Measurements from ENCODE around the gene TMEM120A. TPM values are rescaled to one million over a fixed set of nuclear protein-coding genes. Genes with fewer than 3 reads are reported as not detected.

The TMEM120A gene
- total and polyA plus RNA-seq, 2 donors: 17.8 to 90.2 TPM

DNA sequence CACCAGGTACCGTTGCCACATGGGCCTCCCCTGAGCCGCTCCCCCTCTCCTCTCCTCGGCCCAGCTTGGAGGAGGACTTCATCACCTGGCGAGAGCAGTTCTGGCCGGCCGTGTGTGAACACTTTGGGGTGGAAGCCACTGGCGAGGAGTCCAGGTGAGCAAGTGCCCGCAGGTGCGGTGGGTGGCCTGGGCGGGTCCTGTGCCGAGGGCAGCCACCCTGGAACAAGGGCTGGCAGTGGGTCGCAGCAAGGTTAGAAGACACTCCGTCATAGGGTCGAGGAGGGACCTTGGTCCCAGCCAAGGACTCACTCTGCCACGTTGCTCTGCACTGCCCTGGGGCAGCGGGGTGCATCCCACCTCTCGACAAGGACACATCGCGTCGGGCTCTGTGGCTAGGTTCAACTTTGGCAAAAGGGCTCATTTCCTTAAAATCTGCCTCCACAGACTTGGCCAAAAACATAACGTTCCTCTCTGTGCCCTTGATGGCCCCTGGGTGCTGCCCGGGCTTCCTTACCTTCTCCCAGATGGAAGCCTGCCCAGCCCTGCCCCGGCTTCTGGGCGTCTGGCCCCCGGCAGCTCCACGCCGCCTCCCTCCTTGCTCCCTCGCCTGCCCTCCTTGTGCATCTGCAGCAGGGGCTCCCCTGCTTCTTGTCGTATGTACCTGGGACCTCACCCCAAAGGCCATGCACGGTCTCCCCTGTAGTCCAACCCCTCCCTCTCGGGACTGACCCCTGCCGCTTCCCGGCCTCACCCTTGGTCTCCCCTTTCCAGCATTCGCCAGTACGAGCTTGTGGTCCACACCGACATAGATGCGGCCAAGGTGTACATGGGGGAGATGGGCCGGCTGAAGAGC lies 12.7 kb downstream of the TMEM120A start:
- Histone ChIP-seq H3K27ac (ENCODE audit: low read depth) (no peak overlapping the region), H3K4me1 (ENCODE audit: insufficient read depth) (no peaks in the 10 kb centered on the region), H3K4me3 (ENCODE audit: low read depth, low read length) (no peak overlapping the region), H3K36me3 (ENCODE audit: insufficient read depth) (no peaks in the 10 kb centered on the region)
- 88% methylated on average over 38 of the region's 38 CpGs for WGBS
- DNase-seq (ENCODE audit: extremely low spot score): no peak

DNA sequence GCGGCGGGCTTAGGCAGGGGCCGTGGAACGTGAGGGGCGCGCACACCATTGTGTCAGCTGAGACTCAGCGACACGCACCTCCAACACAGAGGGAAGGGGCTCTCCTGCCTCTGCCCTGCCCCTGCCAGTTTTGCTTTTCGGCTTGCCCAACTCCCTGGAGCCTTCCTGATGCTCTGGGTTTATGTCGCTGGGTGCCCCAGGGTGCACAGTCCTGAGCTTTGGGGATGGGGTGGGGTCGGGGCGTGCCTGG lies 13.3 kb downstream of the TMEM120A start:
- WGBS: 87% methylated on average over 12 of the region's 12 CpGs
- no peak for DNase-seq (ENCODE audit: extremely low spot score)
- Histone ChIP-seq H3K27ac (ENCODE audit: low read depth) (no peak overlapping the region), H3K36me3 (ENCODE audit: insufficient read depth) (no peaks in the 10 kb centered on the region), H3K4me1 (ENCODE audit: insufficient read depth) (no peaks in the 10 kb centered on the region), H3K4me3 (ENCODE audit: low read depth, low read length) (no peak overlapping the region)

DNA sequence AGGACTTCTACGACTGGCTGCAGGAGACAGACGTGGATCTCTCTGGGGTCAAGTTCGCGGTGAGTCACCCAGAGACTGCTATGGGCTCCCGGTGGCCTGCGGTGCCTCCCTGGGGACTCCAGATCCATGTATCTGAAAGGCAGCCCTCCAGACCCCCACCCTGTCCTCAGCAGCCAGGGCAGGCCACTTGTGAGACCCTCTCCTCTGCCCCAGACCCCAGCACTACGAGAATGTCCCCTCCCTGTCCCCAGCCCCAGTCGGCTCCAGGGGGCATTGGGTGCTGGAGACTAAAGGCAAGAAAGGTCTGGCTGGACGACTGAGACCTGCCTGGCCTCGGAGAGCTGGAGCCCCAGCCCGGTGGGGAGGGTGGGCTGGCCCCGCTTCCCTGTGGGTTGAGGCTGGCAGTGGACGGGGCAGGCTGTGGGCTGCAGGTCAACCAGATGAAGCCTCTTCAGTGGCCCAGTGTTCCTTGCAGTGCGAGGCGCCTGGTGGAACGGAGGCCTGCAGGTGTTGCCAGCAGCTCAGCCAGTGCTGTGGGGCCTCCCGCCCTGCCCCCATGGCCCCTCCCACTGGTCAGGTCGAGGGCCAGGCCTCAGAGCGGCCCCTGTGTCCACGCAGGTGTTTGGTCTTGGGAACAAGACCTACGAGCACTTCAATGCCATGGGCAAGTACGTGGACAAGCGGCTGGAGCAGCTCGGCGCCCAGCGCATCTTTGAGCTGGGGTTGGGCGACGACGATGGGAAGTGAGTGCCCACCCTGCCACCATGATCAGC lies 13.8 kb downstream of the TMEM120A start:
- Histone ChIP-seq H3K36me3 (ENCODE audit: insufficient read depth) (no peaks in the 10 kb centered on the region), H3K4me3 (ENCODE audit: low read depth, low read length) (no peak overlapping the region), H3K27ac (ENCODE audit: low read depth) (no peak overlapping the region), H3K4me1 (ENCODE audit: insufficient read depth) (no peaks in the 10 kb centered on the region)
- no peak for DNase-seq (ENCODE audit: extremely low spot score)
- 88% methylated on average over 29 of the region's 29 CpGs for WGBS

DNA sequence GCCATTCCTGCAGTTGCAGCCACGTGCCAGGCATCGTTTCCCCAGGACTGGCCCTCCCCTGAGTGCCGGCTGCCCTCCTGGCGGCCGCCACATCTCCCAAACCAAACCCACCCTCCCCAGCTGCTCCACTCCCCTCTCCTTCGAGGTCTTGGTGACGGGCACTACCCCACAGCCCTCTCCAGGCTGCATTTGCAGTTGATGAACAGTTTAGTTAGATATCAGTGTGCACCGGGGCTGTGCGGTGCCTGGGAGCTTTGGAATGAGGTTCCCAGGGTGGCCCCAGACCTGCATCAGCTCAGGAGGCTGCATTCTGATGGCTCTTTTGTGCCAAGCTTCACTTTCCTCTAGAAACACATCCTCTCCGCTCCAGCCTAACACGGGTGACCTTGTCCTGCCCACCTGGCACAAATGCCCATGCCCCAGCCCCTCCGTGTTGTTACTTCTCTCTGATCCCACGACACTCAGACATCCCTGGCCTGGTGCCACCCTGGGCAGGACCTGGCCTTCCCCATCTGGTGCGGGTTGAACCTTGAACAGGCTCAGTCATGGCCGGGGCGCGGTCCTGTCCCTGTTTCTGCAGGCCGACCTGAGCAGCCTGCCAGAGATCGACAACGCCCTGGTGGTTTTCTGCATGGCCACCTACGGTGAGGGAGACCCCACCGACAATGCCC lies 14.5 kb downstream of the TMEM120A start:
- Histone ChIP-seq H3K4me1 (ENCODE audit: insufficient read depth) (no peaks in the 10 kb centered on the region), H3K4me3 (ENCODE audit: low read depth, low read length) (no peak overlapping the region), H3K27ac (ENCODE audit: low read depth) (no peak overlapping the region), H3K36me3 (ENCODE audit: insufficient read depth) (no peaks in the 10 kb centered on the region)
- WGBS: 85% methylated on average over 22 of the region's 22 CpGs
- DNase-seq (ENCODE audit: extremely low spot score): no peak

DNA sequence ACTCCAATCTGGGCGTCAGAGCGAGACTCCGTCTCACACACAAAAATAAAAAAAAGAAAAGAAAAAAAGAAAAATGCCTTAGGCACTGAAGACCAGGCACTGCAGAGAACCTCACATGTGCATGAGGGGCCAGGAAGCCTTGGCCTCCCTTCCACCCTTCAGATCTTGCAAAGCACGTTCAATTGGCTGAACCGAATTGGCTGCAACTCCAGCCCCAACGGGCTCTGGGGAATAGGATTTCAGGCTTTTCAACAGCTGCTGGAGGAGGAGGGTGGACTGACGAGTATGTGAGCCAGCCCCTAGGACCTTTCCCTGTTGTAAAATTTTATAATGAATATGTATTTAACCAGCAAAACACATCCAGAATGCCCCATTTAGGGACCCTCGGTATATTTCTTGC lies 16.7 kb downstream of the TMEM120A start:
- no peak overlapping the region for H3K27ac ChIP-seq (ENCODE audit: low read depth)
- H3K36me3 ChIP-seq (ENCODE audit: insufficient read depth): no peaks in the 10 kb centered on the region
- no peaks in the 10 kb centered on the region for H3K4me1 ChIP-seq (ENCODE audit: insufficient read depth)
- WGBS: 51% methylated on average over 8 of the region's 8 CpGs
- H3K4me3 ChIP-seq (ENCODE audit: low read depth, low read length): no peak overlapping the region
- no peak for DNase-seq (ENCODE audit: extremely low spot score)

DNA sequence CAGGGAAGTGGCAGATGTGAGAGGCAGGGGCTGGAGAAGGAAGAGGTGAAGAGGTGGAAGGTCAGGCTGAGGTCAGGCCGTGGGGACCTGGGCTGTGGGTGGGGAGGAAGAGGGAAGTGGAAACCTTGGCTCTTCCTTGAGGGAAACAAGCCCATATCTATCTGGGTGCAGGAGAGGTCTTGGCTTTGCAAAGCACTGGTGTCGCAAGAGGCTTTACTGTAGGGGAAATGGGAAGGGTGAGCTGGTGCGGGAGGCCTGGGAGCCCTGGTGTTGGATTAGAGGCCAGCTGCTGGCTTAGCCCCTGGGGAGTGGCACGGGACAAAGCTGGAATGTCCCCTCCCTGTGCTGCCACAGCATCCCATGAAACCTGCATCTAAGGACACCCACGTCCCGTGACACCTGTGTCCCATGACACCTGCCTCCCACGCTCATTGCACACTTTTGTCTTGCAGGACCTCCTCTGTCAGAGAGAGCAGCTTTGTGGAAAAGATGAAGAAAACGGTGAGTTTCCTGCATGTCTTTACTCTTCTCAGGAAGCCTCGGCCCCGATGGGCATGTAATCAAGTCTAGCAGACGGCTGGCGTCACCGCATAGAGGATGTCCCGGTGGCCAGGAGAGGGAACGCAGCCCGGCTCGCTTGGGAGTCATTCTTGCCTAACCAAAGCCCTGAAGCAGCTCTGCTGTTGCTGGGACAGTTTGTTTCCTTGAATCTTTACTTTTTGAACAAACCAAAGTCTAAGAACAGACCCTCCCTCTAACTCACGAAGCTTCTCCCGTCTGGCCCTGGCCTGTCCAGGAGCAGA lies 22.2 kb downstream of the TMEM120A start:
- no peaks in the 10 kb centered on the region for H3K4me1 ChIP-seq (ENCODE audit: insufficient read depth)
- DNase-seq (ENCODE audit: extremely low spot score): no peak
- H3K36me3 ChIP-seq (ENCODE audit: insufficient read depth): no peaks in the 10 kb centered on the region
- H3K27ac ChIP-seq (ENCODE audit: low read depth): no peak overlapping the region
- no peak overlapping the region for H3K4me3 ChIP-seq (ENCODE audit: low read depth, low read length)
- 59% methylated on average over 19 of the region's 19 CpGs for WGBS

DNA sequence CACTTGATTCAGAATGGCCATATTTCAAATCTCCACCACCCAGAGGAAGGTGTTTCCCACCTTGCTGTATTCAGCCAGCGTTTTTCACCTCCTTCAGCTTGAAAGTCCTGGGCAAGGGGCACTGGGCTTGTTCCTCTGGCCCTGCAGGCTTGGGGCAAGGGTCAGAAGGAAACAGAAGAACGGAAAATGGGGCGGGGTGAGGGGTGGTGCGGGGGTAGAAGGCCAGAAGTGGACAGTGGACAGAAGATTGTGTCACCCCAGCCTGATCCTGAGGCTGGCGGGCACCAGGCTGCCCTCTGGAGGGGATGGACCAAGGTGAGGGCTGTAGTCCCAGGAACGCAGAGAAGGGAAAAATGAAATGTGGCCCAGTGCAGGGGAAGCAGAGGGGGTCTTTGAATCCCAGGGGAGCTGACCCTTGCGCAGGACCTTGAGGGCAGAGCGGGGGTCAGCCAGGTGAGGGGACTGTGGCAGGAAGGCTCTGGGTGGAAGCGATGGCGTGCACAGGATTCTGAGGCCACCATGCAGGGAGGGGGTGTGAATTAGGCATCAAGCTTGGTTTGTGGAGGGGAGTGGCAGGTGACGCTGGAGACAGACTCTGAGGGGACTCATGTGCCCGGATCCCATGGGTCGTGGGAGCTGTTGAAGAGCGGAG lies 23.0 kb downstream of the TMEM120A start:
- no peaks in the 10 kb centered on the region for H3K4me1 ChIP-seq (ENCODE audit: insufficient read depth)
- no peaks in the 10 kb centered on the region for H3K36me3 ChIP-seq (ENCODE audit: insufficient read depth)
- no peak overlapping the region for H3K27ac ChIP-seq (ENCODE audit: low read depth)
- DNase-seq (ENCODE audit: extremely low spot score): no peak
- H3K4me3 ChIP-seq (ENCODE audit: low read depth, low read length): no peak overlapping the region
- WGBS: 85% methylated on average over 14 of the region's 14 CpGs

DNA sequence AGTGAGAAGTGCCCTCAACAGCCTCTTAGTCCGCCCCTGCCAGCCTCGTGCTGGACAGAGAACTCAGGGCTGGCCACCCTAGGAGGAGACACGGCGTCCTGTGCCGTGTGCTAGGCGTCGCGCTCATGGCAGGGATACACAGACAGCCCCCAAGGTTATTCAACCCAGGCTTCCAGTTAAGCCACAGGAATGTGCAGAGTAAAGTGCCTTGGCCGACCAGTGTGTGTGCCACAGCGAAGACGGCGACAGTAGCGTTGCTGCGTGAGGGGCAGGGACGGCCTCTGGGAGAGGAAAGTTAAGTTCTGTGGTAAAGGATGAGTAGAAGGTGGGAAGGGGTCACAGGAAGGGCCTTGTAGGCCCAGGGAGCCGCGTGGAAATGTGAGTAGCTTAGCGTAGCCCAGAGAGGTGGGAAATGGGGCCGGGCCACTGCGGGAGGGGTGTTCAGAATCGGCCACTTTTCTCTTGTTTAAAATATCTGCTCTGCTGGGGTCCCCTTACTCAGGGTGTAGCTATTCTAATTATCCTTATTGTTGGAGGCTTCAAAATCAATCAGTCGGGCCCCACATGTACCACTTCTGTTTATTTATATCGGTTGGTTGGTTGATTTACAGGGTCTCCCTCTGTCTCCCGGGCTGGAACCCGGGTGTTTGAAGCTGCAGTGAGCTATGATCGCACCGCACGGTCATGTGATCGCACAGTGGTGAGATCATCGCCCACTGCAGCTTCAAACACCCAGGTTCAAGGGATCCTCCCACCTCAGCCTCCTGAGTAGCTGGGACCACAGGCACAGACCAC lies 24.5 kb downstream of the TMEM120A start:
- WGBS: 80% methylated on average over 30 of the region's 30 CpGs
- Histone ChIP-seq H3K27ac (ENCODE audit: low read depth) (peak overlapping the region; percentile 57), H3K36me3 (ENCODE audit: insufficient read depth) (no peaks in the 10 kb centered on the region), H3K4me1 (ENCODE audit: insufficient read depth) (no peaks in the 10 kb centered on the region), H3K4me3 (ENCODE audit: low read depth, low read length) (no peak overlapping the region)
- DNase-seq (ENCODE audit: extremely low spot score): no peak

DNA sequence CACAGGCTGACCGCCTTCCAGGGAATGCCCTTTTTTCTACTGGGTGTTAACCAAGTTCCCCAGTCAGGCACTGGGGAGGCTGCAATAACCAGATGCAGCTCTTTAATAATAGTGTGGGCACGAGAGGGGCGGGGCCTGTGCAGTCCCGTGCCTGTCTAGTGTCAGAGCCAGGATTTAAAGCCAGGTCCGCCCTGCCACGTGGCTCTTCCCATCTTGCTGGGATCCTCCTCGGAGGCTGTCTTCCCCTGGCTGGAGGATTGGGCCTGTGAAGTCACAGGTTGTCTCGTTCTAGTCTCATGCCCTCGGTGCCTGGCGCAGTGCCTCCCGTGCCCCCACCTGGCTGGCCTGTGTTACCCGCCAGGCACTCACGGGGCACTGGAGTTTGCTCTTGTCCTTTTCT lies 25.2 kb downstream of the TMEM120A start:
- no peak overlapping the region for H3K4me3 ChIP-seq (ENCODE audit: low read depth, low read length)
- peak overlapping the region; percentile 57 for H3K27ac ChIP-seq (ENCODE audit: low read depth)
- H3K36me3 ChIP-seq (ENCODE audit: insufficient read depth): no peaks in the 10 kb centered on the region
- no peak for DNase-seq (ENCODE audit: extremely low spot score)
- WGBS: 52% methylated on average over 13 of the region's 13 CpGs
- H3K4me1 ChIP-seq (ENCODE audit: insufficient read depth): no peaks in the 10 kb centered on the region

DNA sequence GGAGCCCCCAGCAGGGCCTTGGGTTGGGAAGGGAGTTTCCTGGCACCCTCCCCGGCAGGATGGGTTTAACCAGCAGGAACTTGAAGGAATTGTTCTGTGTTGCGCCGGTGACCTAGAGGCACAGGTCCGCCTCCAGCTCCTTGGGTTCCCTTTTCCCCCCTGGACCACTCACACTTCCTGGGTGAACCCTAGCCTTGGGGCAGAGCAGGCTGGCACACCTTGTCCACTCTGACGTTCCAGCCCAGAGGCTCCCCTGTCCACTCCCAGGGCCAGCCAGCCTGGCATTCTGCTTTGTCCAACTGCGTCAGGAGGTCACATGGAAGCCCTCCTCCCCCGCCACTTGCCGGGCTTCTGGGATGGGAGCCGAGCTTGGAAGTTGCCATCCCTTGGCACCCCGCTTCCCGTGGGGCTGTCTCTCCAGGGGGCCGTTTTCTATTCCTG lies 25.8 kb downstream of the TMEM120A start:
- peak overlapping the region; percentile 69 for H3K27ac ChIP-seq (ENCODE audit: low read depth)
- no peaks in the 10 kb centered on the region for H3K4me1 ChIP-seq (ENCODE audit: insufficient read depth)
- H3K4me3 ChIP-seq (ENCODE audit: low read depth, low read length): no peak overlapping the region
- 69% methylated on average over 12 of the region's 12 CpGs for WGBS
- no peak for DNase-seq (ENCODE audit: extremely low spot score)
- H3K36me3 ChIP-seq (ENCODE audit: insufficient read depth): no peaks in the 10 kb centered on the region

DNA sequence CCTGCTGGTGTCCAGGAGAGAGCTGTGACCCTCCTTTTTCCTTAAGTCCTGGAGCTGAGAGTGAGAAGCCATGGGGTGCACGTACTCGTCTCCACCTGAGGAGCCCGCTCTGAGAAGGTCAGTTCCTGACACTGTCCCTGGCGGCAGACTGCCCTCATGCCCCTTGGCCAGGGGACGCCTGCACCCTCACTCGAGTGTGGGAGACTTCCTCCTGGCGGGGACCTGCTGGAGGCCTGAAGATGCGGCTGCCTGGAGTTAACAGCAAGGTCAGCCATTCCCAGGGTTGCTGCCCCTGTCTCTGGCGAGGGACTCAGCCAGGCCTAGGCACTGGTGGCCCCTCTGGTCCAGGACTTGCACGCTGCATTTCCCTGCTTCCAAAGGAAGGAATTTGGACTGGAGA lies 26.4 kb downstream of the TMEM120A start:
- H3K4me3 ChIP-seq (ENCODE audit: low read depth, low read length): no peak overlapping the region
- no peaks in the 10 kb centered on the region for H3K36me3 ChIP-seq (ENCODE audit: insufficient read depth)
- peak overlapping the region; percentile 69 for H3K27ac ChIP-seq (ENCODE audit: low read depth)
- H3K4me1 ChIP-seq (ENCODE audit: insufficient read depth): no peaks in the 10 kb centered on the region
- 57% methylated on average over 10 of the region's 10 CpGs for WGBS
- DNase-seq (ENCODE audit: extremely low spot score): no peak

DNA sequence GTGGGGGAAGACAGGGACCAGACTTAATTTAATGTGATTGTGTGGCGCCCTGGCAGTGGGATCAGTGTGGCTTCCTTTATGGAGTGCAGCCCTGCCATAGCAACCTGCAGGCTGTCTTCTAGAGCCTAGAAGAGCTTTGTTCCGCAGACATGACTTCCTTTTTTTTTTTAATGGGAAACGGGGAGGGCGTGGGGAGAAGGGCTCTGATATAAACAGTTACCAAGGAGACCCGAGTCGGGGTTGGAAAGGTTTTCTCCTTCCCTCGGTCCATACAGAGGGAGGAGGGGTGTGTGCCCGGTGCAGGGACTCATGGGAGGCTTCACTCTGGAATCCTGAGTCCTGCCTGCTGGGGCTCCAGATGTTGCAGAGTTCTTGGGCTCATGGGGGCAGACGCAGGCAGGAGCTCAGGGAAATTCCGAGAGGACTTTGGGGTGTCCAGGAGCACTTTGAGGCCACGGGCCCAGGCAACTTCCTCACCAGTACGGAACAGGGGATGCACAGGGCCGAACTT lies 26.9 kb downstream of the TMEM120A start:
- Histone ChIP-seq H3K4me3 (ENCODE audit: low read depth, low read length) (no peak overlapping the region), H3K36me3 (ENCODE audit: insufficient read depth) (no peaks in the 10 kb centered on the region), H3K27ac (ENCODE audit: low read depth) (peak overlapping the region; percentile 69), H3K4me1 (ENCODE audit: insufficient read depth) (no peaks in the 10 kb centered on the region)
- peak; percentile 64 for DNase-seq (ENCODE audit: extremely low spot score)
- WGBS: 13% methylated on average over 13 of the region's 13 CpGs
